Measurements from ENCODE around the gene MCRIP1. TPM values are rescaled to one million over a fixed set of nuclear protein-coding genes. Genes with fewer than 3 reads are reported as not detected.
A peak's percentile ranks its signal among the peaks of the same experiment; 100 is the strongest.

MCRIP1 gene
- total and polyA plus RNA-seq, 2 of the 13 experiments (the other 11 are each of a cell fraction or from before 2014, with no cell fraction given), result 79.7 to 84.9 TPM

DNA sequence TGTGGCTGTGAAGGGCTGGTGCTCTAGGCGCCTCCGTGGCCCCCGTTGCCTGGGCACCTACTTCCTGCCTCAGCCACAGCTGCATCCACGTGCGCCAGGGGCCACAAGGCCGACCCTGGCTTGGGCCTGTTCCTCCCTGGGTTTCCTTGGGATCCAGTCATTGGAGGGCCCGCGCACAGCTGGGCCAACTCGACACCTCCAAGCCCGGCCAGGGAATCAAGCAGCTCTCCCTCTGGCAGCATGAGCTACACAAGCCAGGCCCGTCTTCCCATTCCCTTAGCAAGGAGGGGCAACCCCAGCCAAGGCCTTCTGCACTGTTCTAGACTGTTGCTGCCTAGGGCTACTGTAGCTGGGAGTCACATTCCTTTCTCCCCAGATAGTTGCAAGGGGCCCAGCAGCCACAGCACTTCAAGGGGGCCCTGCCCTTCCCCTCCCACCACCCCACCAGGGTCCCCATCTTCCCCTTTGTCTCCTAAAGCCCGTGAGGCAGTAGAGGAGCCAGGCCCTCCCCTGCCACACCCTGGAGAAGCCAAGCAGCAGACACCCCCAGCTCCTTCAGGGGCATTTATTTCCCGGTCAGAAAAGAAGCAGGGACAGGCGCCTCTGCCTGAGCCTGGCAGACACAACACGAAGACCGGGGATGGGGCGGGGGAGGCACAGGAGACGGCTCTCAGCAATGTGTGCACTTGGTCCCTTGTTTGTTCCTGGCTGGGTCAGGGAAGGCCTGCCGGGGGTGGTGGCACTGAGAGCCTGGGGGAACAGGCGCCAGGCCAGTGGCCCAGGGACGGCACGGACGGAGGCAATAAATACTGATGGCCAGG is 34.3 kb upstream of the MCRIP1 start (continued):
- peak; percentile 43 for TF ChIP-seq ARID4A (CRISPR knock-in tag; IDR thresholded peaks at IDR 0.05; ENCODE audit: borderline replicate concordance)
- TF ChIP-seq, protein P1, sequence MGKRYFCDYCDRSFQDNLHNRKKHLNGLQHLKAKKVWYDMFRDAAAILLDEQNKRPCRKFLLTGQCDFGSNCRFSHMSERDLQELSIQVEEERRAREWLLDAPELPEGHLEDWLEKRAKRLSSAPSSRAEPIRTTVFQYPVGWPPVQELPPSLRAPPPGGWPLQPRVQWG (CRISPR knock-in tag; IDR thresholded peaks at IDR 0.05; ENCODE audit: borderline replicate concordance, low read depth), result no peak
- TF ChIP-seq IKZF4 (CRISPR knock-in tag; IDR thresholded peaks at IDR 0.05; ENCODE audit: borderline replicate concordance, low read depth, not compliant biosample characterization), result peak; percentile 31
- TF ChIP-seq WIZ (CRISPR knock-in tag; IDR thresholded peaks at IDR 0.05), result peak; percentile 31; the same call in 1 of the 2 replicates
- no peak for TF ChIP-seq MBD4 (IDR thresholded peaks at IDR 0.05; ENCODE audit: borderline replicate concordance, low read length)
- TF ChIP-seq, protein P2, sequence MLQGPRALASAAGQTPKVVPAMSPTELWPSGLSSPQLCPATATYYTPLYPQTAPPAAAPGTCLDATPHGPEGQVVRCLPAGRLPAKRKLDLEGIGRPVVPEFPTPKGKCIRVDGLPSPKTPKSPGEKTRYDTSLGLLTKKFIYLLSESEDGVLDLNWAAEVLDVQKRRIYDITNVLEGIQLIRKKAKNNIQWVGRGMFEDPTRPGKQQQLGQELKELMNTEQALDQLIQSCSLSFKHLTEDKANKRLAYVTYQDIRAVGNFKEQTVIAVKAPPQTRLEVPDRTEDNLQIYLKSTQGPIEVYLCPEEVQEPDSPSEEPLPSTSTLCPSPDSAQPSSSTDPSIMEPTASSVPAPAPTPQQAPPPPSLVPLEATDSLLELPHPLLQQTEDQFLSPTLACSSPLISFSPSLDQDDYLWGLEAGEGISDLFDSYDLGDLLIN (CRISPR knock-in tag; IDR thresholded peaks at IDR 0.05; ENCODE audit: borderline replicate concordance), result no peak
- no peak for TF ChIP-seq MATR3 (CRISPR knock-in tag; IDR thresholded peaks at IDR 0.05)
- no peak for TF ChIP-seq ZNF281 (CRISPR knock-in tag; IDR thresholded peaks at IDR 0.05; ENCODE audit: borderline replicate concordance)
- TF ChIP-seq ZNF569 (CRISPR knock-in tag; IDR thresholded peaks at IDR 0.05; ENCODE audit: borderline replicate concordance), result no peak
- 0 out of 2 replicates have a peak, but pooled peaks have one; percentile 10 for TF ChIP-seq TFDP1 (CRISPR knock-in tag; IDR thresholded peaks at IDR 0.05; ENCODE audit: borderline replicate concordance)
- no peak; the same call in 1 of the 2 replicates for TF ChIP-seq CBFB (CRISPR knock-in tag; IDR thresholded peaks at IDR 0.05)
- 0 out of 2 replicates have a peak, but pooled peaks have one; percentile 66 for TF ChIP-seq ZNF354B (CRISPR knock-in tag; IDR thresholded peaks at IDR 0.05)
- TF ChIP-seq RORA (CRISPR knock-in tag; IDR thresholded peaks at IDR 0.05), result no peak
- no peak for TF ChIP-seq SPEN (CRISPR knock-in tag; IDR thresholded peaks at IDR 0.05; ENCODE audit: low read depth)
- TF ChIP-seq ZSCAN25 (CRISPR knock-in tag; IDR thresholded peaks at IDR 0.05), result 0 out of 2 replicates have a peak, but pooled peaks have one; percentile 46
- peak; percentile 78; the same call in 1 of the 2 replicates for TF ChIP-seq ZNF605 (CRISPR knock-in tag; IDR thresholded peaks at IDR 0.05)
- no peak; the same call in 1 of the 2 replicates for TF ChIP-seq ZNF484 (CRISPR knock-in tag; IDR thresholded peaks at IDR 0.05; ENCODE audit: borderline replicate concordance, low read depth)
- TF ChIP-seq ZBTB20 (CRISPR knock-in tag; IDR thresholded peaks at IDR 0.05; ENCODE audit: borderline replicate concordance, low read depth), result no peak
